ENCODE measurements around the gene TRIOBP. TPM values are rescaled to one million over a fixed set of nuclear protein-coding genes. Genes with fewer than 3 reads are reported as not detected.

TRIOBP gene
- total RNA-seq, 4 donors from 2014 or later, result 58.6 to 71.6 (median 64.3) TPM

DNA sequence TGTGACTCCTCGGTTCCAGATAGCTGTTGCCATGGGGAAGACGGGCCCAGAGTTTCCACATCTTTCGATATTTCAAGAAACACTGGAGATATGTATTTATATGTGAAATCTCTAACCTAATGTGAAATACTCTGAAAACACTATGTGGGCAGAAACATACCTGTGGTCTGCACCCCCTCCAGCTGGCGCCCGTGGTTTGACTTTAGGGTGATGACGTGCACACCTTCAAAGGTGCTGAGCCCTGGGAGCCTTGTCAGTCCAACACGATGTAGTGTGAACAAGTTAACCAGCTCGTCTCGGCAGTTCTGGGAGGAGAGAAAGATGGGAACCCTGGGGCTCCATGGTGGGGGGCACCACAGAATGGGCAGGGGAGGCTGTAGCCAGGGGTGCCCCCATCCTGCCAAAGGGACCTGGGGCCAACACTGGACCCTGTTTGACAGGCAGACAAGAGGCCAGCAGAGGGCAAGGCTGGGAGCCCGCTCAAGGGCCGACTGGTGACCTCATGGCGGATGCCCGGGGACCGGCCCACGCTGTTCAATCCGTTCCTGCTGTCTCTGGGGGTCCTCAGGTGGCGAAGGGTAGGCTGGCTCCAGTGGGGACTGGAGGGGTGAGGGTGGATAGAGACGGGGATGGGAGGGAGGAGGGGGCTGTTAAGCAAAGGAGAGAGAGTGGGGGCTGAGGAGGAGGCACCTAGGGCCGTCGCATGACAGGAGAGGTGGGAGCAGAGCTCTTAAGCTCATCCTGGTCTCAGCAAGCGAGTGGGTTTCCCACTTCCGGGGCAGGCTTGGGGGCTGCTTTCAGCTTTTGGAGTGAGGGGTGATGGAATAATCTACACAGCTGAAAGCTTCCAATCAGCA, 43.8 kb downstream of the TRIOBP start:
- WGBS, result 70% methylated on average over 20 of the region's 22 CpGs
- Histone ChIP-seq H3K36me3 (no peaks in the 10 kb centered on the region), H3K4me3 (no peak overlapping the region), H3K27me3 (no peaks in the 10 kb centered on the region), H3K27ac (peak overlapping the region; percentile 27), H3K9me3 (no peaks in the 10 kb centered on the region), H3K4me1 (peaks cover 54% of the 10 kb centered on the region)
- DNase-seq (ENCODE audit: low spot score in 2 of 2), result no peak
- TF ChIP-seq EP300 (IDR thresholded peaks at IDR 0.05) (no peak), POLR2A (IDR thresholded peaks at IDR 0.05) (peak in 1 of 2 donors; percentile 25), POLR2AphosphoS5 (IDR thresholded peaks at IDR 0.05) (no peak)
- TF ChIP-seq, protein P1, sequence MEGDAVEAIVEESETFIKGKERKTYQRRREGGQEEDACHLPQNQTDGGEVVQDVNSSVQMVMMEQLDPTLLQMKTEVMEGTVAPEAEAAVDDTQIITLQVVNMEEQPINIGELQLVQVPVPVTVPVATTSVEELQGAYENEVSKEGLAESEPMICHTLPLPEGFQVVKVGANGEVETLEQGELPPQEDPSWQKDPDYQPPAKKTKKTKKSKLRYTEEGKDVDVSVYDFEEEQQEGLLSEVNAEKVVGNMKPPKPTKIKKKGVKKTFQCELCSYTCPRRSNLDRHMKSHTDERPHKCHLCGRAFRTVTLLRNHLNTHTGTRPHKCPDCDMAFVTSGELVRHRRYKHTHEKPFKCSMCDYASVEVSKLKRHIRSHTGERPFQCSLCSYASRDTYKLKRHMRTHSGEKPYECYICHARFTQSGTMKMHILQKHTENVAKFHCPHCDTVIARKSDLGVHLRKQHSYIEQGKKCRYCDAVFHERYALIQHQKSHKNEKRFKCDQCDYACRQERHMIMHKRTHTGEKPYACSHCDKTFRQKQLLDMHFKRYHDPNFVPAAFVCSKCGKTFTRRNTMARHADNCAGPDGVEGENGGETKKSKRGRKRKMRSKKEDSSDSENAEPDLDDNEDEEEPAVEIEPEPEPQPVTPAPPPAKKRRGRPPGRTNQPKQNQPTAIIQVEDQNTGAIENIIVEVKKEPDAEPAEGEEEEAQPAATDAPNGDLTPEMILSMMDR (IDR thresholded peaks at IDR 0.05), result no peak

DNA sequence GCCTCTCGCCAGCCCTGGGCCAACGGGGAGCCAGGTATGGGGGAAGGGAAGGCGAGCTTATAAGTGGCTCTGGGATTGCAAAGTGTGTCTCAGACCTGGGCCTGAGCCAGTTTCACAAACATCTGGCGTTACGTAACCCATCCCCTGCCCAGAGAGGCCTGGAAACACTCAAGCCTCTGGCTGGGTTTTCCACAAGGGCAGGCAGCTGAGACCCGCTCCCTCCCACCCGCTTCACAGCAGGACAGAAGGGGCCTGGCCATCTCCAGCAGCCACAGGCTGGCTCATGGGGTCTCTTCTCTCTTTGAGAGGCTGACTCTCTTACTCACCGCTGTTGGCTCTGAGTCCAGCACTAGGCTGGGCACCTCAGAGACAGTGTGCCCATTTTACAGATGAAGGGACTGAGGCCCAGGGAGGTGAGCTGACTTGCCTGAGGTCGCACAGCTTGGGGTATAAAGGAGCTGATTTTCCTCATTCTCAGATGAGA, 44.5 kb downstream of the TRIOBP start:
- TF ChIP-seq POLR2A (IDR thresholded peaks at IDR 0.05) (no peak), POLR2AphosphoS5 (IDR thresholded peaks at IDR 0.05) (peak in 2 of 3 donors; percentile 78 to 81)
- no peak overlapping the region for H3K4me3 ChIP-seq
- WGBS, result 68% methylated on average over 4 of the region's 9 CpGs
- peaks cover 54% of the 10 kb centered on the region for H3K4me1 ChIP-seq
- H3K27me3 ChIP-seq, result no peaks in the 10 kb centered on the region
- DNase-seq (ENCODE audit: low spot score in 2 of 2), result peak; percentile 92 to 93
- H3K9me3 ChIP-seq, result no peaks in the 10 kb centered on the region
- peak overlapping the region; percentile 48 for H3K27ac ChIP-seq
- H3K36me3 ChIP-seq, result no peaks in the 10 kb centered on the region

DNA sequence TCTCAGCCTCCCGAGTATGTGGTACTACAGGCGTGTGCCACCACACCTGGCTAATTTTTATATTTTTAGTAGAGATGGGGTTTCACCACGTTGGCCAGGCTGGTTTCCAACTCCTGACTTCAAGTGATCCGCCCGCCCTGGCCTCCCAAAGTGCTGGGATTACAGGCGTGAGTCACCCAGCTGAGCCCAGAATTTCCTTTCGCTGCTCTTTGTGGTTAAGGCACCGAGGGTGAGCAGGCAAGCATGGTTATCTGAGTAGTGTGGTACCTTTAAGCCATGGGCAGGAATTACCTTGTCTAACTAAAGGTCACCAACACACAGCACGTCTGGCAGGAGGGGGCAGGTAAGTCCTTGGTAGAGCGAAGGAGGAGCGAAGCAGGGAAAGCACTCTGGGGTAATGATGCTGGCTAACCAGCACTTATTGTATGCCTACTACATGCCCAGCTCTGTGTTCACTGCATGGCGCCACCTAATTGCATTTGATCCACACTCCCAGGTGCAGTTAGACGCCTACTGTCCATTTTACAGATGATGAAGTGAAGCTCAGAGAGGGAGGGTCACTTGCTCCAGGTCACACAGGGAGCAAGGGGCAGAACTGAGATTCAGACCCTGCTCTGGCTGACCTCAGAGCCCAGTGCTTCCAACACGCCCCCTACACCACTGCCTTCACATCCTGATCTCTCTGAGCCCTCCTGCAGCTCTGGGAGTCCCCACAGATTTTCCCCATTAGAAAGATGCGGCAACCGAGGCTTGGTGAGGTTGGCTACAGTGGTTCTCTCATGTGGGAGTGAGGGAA, 45.7 kb downstream of the TRIOBP start:
- TF ChIP-seq, protein P1 (IDR thresholded peaks at IDR 0.05), result no peak
- TF ChIP-seq POLR2AphosphoS5 (IDR thresholded peaks at IDR 0.05) (no peak), EP300 (IDR thresholded peaks at IDR 0.05) (no peak), POLR2A (IDR thresholded peaks at IDR 0.05) (no peak)
- Histone ChIP-seq H3K9me3 (no peaks in the 10 kb centered on the region), H3K27ac (no peak overlapping the region), H3K36me3 (no peaks in the 10 kb centered on the region), H3K27me3 (no peaks in the 10 kb centered on the region), H3K4me3 (no peak overlapping the region), H3K4me1 (peaks cover 66% of the 10 kb centered on the region)
- WGBS, result 78% methylated on average over 13 of the region's 16 CpGs
- DNase-seq (ENCODE audit: low spot score in 2 of 2), result no peak

DNA sequence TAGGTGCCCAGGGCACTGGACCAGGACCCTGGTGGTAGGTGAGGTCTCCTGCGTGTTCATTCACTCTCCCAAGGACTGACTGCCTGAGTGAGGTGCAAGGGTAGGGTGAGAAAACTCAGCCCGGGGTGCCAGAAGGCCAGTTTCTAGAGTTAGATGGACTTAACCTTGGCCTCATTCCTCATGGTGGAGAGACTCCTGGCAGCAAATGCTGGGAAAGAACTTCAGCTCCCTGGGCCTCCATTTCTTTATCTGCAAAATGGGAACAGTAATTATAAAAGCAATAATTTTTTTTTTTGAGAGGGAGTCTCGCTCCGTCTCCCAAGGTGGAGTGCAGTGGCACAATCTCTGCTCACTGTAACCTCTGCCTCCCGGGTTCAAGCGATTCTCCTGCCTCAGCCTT, 47.7 kb downstream of the TRIOBP start:
- H3K9me3 ChIP-seq, result no peaks in the 10 kb centered on the region
- WGBS, result 92% methylated on average over 6 of the region's 6 CpGs
- no peak overlapping the region for H3K4me3 ChIP-seq
- no peak for TF ChIP-seq POLR2A (IDR thresholded peaks at IDR 0.05)
- no peak for TF ChIP-seq EP300 (IDR thresholded peaks at IDR 0.05)
- no peak for TF ChIP-seq POLR2AphosphoS5 (IDR thresholded peaks at IDR 0.05)
- TF ChIP-seq, protein P1 (IDR thresholded peaks at IDR 0.05), result no peak
- no peaks in the 10 kb centered on the region for H3K27me3 ChIP-seq
- DNase-seq (ENCODE audit: low spot score in 2 of 2), result no peak
- H3K36me3 ChIP-seq, result no peaks in the 10 kb centered on the region
- H3K27ac ChIP-seq, result no peak overlapping the region
- peaks cover 76% of the 10 kb centered on the region for H3K4me1 ChIP-seq

DNA sequence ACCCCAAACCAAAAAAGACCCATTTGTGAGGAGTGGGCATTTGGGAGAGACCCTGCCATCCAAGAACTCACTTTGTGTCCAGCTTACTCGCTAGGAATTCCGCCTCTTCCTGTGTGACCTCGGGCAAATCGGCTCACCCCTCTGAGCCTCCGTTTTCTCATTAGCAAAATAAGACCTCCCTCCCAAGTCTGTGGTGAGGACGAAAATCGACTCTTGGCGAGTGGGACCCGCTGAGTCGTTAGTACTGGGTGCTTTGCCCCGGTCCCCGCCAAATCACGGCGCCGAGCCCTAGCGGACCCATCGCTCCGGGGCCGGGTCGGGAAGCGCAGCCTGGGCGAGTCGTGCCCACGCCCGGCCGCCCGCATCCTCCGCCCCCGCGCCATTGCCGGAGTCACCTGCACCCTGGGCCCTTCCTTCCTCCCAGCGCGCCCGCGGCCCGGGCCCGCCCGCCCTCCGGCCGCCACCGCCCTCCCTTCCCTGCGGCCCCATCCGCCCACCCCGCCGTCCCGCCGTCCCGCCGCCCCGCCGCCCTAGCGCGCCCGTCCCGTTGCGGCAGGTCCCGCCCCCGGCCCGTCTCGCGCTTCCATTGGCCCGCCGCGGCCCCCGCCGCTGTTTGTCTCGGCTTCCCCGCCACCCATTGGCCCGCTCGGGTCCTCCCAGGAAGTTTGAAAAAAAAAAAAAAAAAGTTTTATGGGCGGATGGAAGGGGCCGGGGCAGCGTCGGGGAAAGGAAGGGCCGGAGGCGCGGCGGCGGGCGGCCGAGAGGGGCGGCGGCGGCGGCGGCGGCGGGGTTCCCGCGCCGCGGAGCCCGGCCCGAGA, 48.9 kb downstream of the TRIOBP start:
- WGBS, result under 1% methylated on average over 54 of the region's 94 CpGs
- DNase-seq (ENCODE audit: low spot score in 2 of 2), result peak; percentile 92 to 96
- TF ChIP-seq, protein P1 (IDR thresholded peaks at IDR 0.05), result no peak
- peak; percentile 17 to 41 for TF ChIP-seq POLR2A (IDR thresholded peaks at IDR 0.05)
- TF ChIP-seq POLR2AphosphoS5 (IDR thresholded peaks at IDR 0.05), result no peak
- TF ChIP-seq EP300 (IDR thresholded peaks at IDR 0.05), result no peak
- Histone ChIP-seq H3K27me3 (no peaks in the 10 kb centered on the region), H3K4me3 (peak overlapping the region; percentile 91), H3K36me3 (no peaks in the 10 kb centered on the region), H3K9me3 (no peaks in the 10 kb centered on the region), H3K27ac (peak overlapping the region; percentile 96), H3K4me1 (peaks cover 79% of the 10 kb centered on the region)

Data from suprapubic skin (tissue), 4 donors.